Erythroblast (primary cell): ENCODE measurements around the gene CDC20.
"Not testable (repeated sequence)": the region's sequence is repeated elsewhere in the genome, so short reads cannot be mapped to it uniquely, and the experiment has no call there.

Source experiments
- GATA1 ChIP-seq: IDR thresholded peaks from 2 replicates; pipeline ENCODE4 v1.6.1; 2011; ENCODE audit warnings: low read depth, mild to moderate bottlenecking, control low read depth, low read length, moderate library complexity
- POLR2A ChIP-seq: IDR thresholded peaks from 2 replicates; pipeline ENCODE4 v1.6.1; 2011; ENCODE audit warnings: mild to moderate bottlenecking, low read length

DNA sequence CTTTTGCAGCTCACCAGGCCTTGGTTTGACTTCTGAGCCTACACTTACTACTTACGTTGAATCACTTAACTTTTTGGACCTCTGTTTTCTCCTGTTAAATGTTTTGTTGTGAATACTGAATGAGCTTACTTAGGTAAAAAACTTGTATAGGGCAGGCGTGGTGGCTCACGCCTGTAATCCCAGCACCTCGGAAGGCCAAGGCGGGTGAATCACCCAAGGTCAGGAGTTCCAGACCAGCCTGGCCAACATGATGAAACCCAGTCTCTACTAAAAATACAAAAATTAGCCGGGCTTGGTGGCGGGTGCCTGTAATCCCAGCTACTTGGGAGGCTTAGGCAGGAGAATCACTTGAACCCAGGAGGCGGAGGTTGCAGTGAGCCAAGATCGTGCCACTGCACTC lies 41.7 kb downstream of the CDC20 start:
- TF ChIP-seq POLR2A, GATA1: not testable (repeated sequence)
